Glutamatergic neuron (in vitro differentiated cells): Measurements from ENCODE around the gene MIAT. TPM values are rescaled to one million over a fixed set of nuclear protein-coding genes. Genes with fewer than 3 reads are reported as not detected.

Experiments
- DNase-seq: peaks from one replicate; pipeline ENCODE4 v3.0.0; 2022
- H3K27ac Mint-ChIP-seq: one replicate; pipeline ENCODE4 v1.8.0; 2020; ENCODE audit warnings: mild to moderate bottlenecking, mixed read lengths, inconsistent platforms; ENCODE audit not compliant: unreplicated experiment
- H3K27me3 Mint-ChIP-seq: one replicate; pipeline ENCODE4 v1.8.0; 2020; ENCODE audit warnings: mild to moderate bottlenecking, moderate library complexity, mixed read lengths, inconsistent platforms; ENCODE audit not compliant: unreplicated experiment
- H3K36me3 Mint-ChIP-seq: one replicate; pipeline ENCODE4 v1.8.0; 2020; ENCODE audit warnings: mild to moderate bottlenecking, mixed read lengths, inconsistent platforms; ENCODE audit not compliant: unreplicated experiment
- H3K4me1 Mint-ChIP-seq: one replicate; pipeline ENCODE4 v1.8.0; 2020; ENCODE audit warnings: mild to moderate bottlenecking, low read depth, mixed read lengths, inconsistent platforms; ENCODE audit not compliant: unreplicated experiment
- H3K4me3 Mint-ChIP-seq: one replicate; pipeline ENCODE4 v1.8.0; 2020; ENCODE audit warnings: mild to moderate bottlenecking, mixed read lengths, inconsistent platforms; ENCODE audit not compliant: unreplicated experiment
- H3K9me3 Mint-ChIP-seq: one replicate; pipeline ENCODE4 v1.8.0; 2020; ENCODE audit warnings: mild to moderate bottlenecking, moderate library complexity, mixed read lengths, inconsistent platforms; ENCODE audit not compliant: unreplicated experiment
- CTCF ChIP-seq: fragments of 200-600 bp; sonication (generic); IDR thresholded peaks from one replicate; pipeline ENCODE4 v1.5.0; 2021; ENCODE audit not compliant: partially characterized antibody, unreplicated experiment
- total RNA-seq: library from RNA; stranded (reverse); fragmentation: NEBNext Ultra II Directional; extraction: Animal tissue kit (Norgen Biotek cat#: 25700); gene quantifications from one replicate; pipeline ENCODE4 v1.2.1, GENCODE V29; 2021; ENCODE audit not compliant: unreplicated experiment

Gene MIAT
- total RNA-seq, 1 donor from 2014 or later = 1,100 TPM

- H3K4me3 Mint-ChIP-seq = peak overlapping the region; percentile 30
These were observed 8.4 kb downstream of the MIAT start for GRCh38 chr22:26665813-26666231.

GRCh38 chr22:26667140-26667539 is 9.8 kb downstream of the MIAT start:
- no peak for TF ChIP-seq CTCF
- Mint-ChIP-seq H3K36me3 (no peaks in the 10 kb centered on the region), H3K27me3 (peaks cover 18% of the 10 kb centered on the region)

More at GRCh38 chr22:26665813-26666231, 8.4 kb downstream of the MIAT start:
- H3K36me3 Mint-ChIP-seq = no peaks in the 10 kb centered on the region
- peaks cover 63% of the 10 kb centered on the region for H3K4me1 Mint-ChIP-seq
- H3K27me3 Mint-ChIP-seq = peaks cover 14% of the 10 kb centered on the region
- H3K27ac Mint-ChIP-seq = peak overlapping the region; percentile 76
- no peak for DNase-seq
- peaks cover 21% of the 10 kb centered on the region for H3K9me3 Mint-ChIP-seq
- TF ChIP-seq CTCF = no peak

GRCh38 chr22:26669060-26669481 is 11.7 kb downstream of the MIAT start:
- Mint-ChIP-seq H3K27ac (peak overlapping the region; percentile 96), H3K36me3 (no peaks in the 10 kb centered on the region), H3K4me3 (peak overlapping the region; percentile 34), H3K27me3 (peaks cover 21% of the 10 kb centered on the region), H3K9me3 (peaks cover 24% of the 10 kb centered on the region), H3K4me1 (peaks cover 65% of the 10 kb centered on the region)
- peak; percentile 84 for TF ChIP-seq CTCF
- DNase-seq = peak; percentile 80

More at GRCh38 chr22:26667140-26667539, 9.8 kb downstream of the MIAT start:
- DNase-seq = no peak
- Mint-ChIP-seq H3K27ac (peak overlapping the region; percentile 96), H3K4me1 (peaks cover 64% of the 10 kb centered on the region), H3K9me3 (peaks cover 18% of the 10 kb centered on the region), H3K4me3 (peak overlapping the region; percentile 49)

GRCh38 chr22:26670459-26670858 is 13.1 kb downstream of the MIAT start:
- Mint-ChIP-seq H3K4me3 (peak overlapping the region; percentile 41), H3K36me3 (no peaks in the 10 kb centered on the region), H3K27ac (peak overlapping the region; percentile 78)

More at GRCh38 chr22:26670459-26670858, 13.1 kb downstream of the MIAT start:
- Mint-ChIP-seq H3K9me3 (peaks cover 35% of the 10 kb centered on the region), H3K27me3 (peaks cover 34% of the 10 kb centered on the region), H3K4me1 (peaks cover 70% of the 10 kb centered on the region)
- no peak for TF ChIP-seq CTCF
- no peak for DNase-seq
